DOHH2 (cell line): ENCODE data around the gene XRCC2.

Experiments
- H3F3A ChIP-seq: fragments of 200-600 bp; sonication (generic), shearing (Covaris generic); 2 replicates; pipeline ENCODE4 v1.6.0; 2016; ENCODE audit warnings: antibody characterized with exemption, mild to moderate bottlenecking; ENCODE audit not compliant: control insufficient read depth, insufficient read depth
- H3K27ac ChIP-seq: fragments of 200-600 bp; sonication (generic); 2 replicates; pipeline ENCODE4 v1.5.1; 2014; ENCODE audit warnings: low read depth, mild to moderate bottlenecking, low read length, moderate library complexity
- H3K27me3 ChIP-seq: fragments of 200-600 bp; sonication (generic); 2 replicates; pipeline ENCODE4 v1.6.1; 2014; ENCODE audit warnings: mild to moderate bottlenecking, low read length, mixed read lengths; ENCODE audit not compliant: control insufficient read depth
- H3K36me3 ChIP-seq: fragments of 200-600 bp; sonication (generic); 2 replicates; pipeline ENCODE4 v1.6.1; 2014; ENCODE audit warnings: mild to moderate bottlenecking, low read length, moderate library complexity, mixed read lengths; ENCODE audit not compliant: control insufficient read depth
- H3K4me1 ChIP-seq: fragments of 200-600 bp; sonication (generic); 2 replicates; pipeline ENCODE4 v1.6.1; 2014; ENCODE audit warnings: mild to moderate bottlenecking, low read length, mixed read lengths; ENCODE audit not compliant: control insufficient read depth
- H3K4me2 ChIP-seq: fragments of 200-600 bp; sonication (generic); 2 replicates; pipeline ENCODE4 v1.6.0; 2014; ENCODE audit warnings: mild to moderate bottlenecking, low read length, moderate library complexity
- H3K4me3 ChIP-seq: fragments of 200-600 bp; sonication (generic); 2 replicates; pipeline ENCODE4 v1.5.1; 2014; ENCODE audit warnings: mild to moderate bottlenecking, low read length, mixed read lengths
- H3K79me2 ChIP-seq: fragments of 200-600 bp; sonication (generic); 2 replicates; pipeline ENCODE4 v1.6.1; 2014; ENCODE audit warnings: mild to moderate bottlenecking, low read length, mixed read lengths; ENCODE audit not compliant: control insufficient read depth
- H3K9me2 ChIP-seq: fragments of 200-600 bp; sonication (generic); replicated peaks from 2 replicates; pipeline ENCODE4 v1.6.1; 2014; ENCODE audit warnings: mild to moderate bottlenecking, low read length, mixed read lengths; ENCODE audit not compliant: control insufficient read depth
- H3K9me3 ChIP-seq: fragments of 200-600 bp; sonication (generic); 2 replicates; pipeline ENCODE4 v1.6.1; 2014; ENCODE audit warnings: antibody characterized with exemption, low read length, mixed read lengths; ENCODE audit not compliant: control insufficient read depth, insufficient read depth
- H4K20me1 ChIP-seq: fragments of 200-600 bp; sonication (generic); 2 replicates; pipeline ENCODE4 v1.6.0; 2014; ENCODE audit warnings: low read depth, mild to moderate bottlenecking, antibody characterized with exemption, low read length, moderate library complexity; ENCODE audit not compliant: control insufficient read depth, insufficient read depth
- CTCF ChIP-seq: fragments of 200-600 bp; sonication (generic); IDR thresholded peaks from one replicate; pipeline ENCODE4 v1.5.1; 2014; ENCODE audit warnings: antibody characterized with exemption, mild to moderate bottlenecking, low read depth, low read length; ENCODE audit not compliant: poor library complexity, severe bottlenecking
- EZH2phosphoT487 ChIP-seq: fragments of 200-600 bp; sonication (generic); IDR thresholded peaks from 2 replicates; pipeline ENCODE4 v1.6.1; 2017; ENCODE audit warnings: borderline replicate concordance, mild to moderate bottlenecking, antibody characterized with exemption, low read length, moderate library complexity, mixed read lengths

XRCC2 gene

GRCh38 chr7:152617056-152617455 is 58.9 kb downstream of the XRCC2 start:
- no peaks in the 10 kb centered on the region for H3K9me3 ChIP-seq
- no peak for TF ChIP-seq EZH2phosphoT487
- no peak for TF ChIP-seq CTCF
- no peak overlapping the region for H3K4me2 ChIP-seq

GRCh38 chr7:152615031-152615741 is 60.8 kb downstream of the XRCC2 start:
- Histone ChIP-seq H3K4me1 (no peaks in the 10 kb centered on the region), H4K20me1 (no peaks in the 10 kb centered on the region), H3K79me2 (no peaks in the 10 kb centered on the region), H3K27ac (no peak overlapping the region), H3K4me2 (no peak overlapping the region), H3K4me3 (no peak overlapping the region), H3F3A (no peaks in the 10 kb centered on the region), H3K27me3 (peaks cover 4% of the 10 kb centered on the region; the same call in 1 of the 2 replicates), H3K9me2 (no peaks in the 10 kb centered on the region), H3K9me3 (no peaks in the 10 kb centered on the region), H3K36me3 (no peaks in the 10 kb centered on the region)
- TF ChIP-seq CTCF (no peak), EZH2phosphoT487 (no peak)

More at GRCh38 chr7:152617056-152617455, 58.9 kb downstream of the XRCC2 start:
- Histone ChIP-seq H3K9me2 (no peaks in the 10 kb centered on the region), H3K27ac (no peak overlapping the region), H3K36me3 (no peaks in the 10 kb centered on the region), H4K20me1 (no peaks in the 10 kb centered on the region), H3K27me3 (peaks cover 4% of the 10 kb centered on the region; the same call in 1 of the 2 replicates), H3F3A (no peaks in the 10 kb centered on the region), H3K4me3 (no peak overlapping the region), H3K4me1 (no peaks in the 10 kb centered on the region), H3K79me2 (no peaks in the 10 kb centered on the region)

- Histone ChIP-seq H3K27me3 (no peaks in the 10 kb centered on the region), H3F3A (no peaks in the 10 kb centered on the region), H3K4me2 (no peak overlapping the region), H3K27ac (no peak overlapping the region), H4K20me1 (no peaks in the 10 kb centered on the region), H3K4me3 (no peak overlapping the region), H3K4me1 (no peaks in the 10 kb centered on the region), H3K79me2 (no peaks in the 10 kb centered on the region), H3K9me3 (no peaks in the 10 kb centered on the region), H3K9me2 (no peaks in the 10 kb centered on the region), H3K36me3 (no peaks in the 10 kb centered on the region)
- TF ChIP-seq EZH2phosphoT487 = no peak
- TF ChIP-seq CTCF = no peak
Observed at GRCh38 chr7:152608656-152609055, 67.3 kb downstream of the XRCC2 start.
